WI38 (cell line): Measurements from ENCODE around the gene ARMCX6.
"Not testable (repeated sequence)": the region's sequence is repeated elsewhere in the genome, so short reads cannot be mapped to it uniquely, and the experiment has no call there.

Source experiments
- H3K4me3 ChIP-seq: 2 replicates; pipeline ENCODE4 v1.5.1; 2011; ENCODE audit warnings: low read depth, mild to moderate bottlenecking, control low read depth, low read length
- TF ChIP-seq, protein P1 (sequence below): IDR thresholded peaks from 2 replicates; pipeline ENCODE4 v1.5.1; 2012; ENCODE audit warnings: low read depth, mild to moderate bottlenecking, control low read depth, low read length

Gene ARMCX6

DNA sequence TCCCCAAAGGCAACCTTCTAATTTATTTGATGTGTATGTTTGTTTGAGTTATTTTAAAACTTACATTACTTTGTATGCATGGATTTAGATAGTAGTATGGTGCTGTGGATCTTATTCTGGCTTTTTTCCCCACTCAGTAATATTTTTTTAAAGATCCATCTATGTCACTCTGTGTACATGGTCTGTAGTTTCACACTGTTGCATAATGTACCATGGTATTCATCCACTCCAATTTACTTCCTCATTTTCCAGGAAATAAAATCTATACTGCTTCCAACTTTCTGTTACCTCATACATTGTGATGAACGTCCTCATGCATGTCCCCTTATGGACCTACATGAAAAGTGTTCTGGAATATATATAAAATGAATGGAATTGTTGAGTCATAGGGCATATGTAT lies 24.3 kb upstream of the ARMCX6 start:
- H3K4me3 ChIP-seq: no peak overlapping the region
- TF ChIP-seq, protein P1, sequence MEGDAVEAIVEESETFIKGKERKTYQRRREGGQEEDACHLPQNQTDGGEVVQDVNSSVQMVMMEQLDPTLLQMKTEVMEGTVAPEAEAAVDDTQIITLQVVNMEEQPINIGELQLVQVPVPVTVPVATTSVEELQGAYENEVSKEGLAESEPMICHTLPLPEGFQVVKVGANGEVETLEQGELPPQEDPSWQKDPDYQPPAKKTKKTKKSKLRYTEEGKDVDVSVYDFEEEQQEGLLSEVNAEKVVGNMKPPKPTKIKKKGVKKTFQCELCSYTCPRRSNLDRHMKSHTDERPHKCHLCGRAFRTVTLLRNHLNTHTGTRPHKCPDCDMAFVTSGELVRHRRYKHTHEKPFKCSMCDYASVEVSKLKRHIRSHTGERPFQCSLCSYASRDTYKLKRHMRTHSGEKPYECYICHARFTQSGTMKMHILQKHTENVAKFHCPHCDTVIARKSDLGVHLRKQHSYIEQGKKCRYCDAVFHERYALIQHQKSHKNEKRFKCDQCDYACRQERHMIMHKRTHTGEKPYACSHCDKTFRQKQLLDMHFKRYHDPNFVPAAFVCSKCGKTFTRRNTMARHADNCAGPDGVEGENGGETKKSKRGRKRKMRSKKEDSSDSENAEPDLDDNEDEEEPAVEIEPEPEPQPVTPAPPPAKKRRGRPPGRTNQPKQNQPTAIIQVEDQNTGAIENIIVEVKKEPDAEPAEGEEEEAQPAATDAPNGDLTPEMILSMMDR: no peak

DNA sequence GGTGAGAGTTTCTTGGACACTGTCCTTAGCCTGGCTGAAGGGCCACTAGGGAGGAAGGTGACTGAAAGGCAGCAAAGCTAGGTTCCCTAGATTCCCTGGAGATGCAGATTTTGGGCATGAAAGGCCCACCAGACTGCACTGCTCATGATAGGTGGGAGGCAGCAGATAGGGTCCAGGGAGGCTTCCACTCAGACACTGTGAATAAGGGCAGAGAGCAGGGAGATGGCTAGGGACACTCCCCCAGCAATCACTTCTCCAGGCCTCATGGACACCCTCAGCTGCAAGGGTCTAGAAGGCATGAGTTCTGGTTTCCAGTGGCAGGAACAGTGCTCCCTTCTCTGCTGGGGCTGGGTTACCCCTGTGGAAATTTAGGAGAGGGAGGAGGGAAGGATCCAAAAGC lies 21.8 kb upstream of the ARMCX6 start:
- H3K4me3 ChIP-seq: no peak overlapping the region
- TF ChIP-seq, protein P1: no peak

DNA sequence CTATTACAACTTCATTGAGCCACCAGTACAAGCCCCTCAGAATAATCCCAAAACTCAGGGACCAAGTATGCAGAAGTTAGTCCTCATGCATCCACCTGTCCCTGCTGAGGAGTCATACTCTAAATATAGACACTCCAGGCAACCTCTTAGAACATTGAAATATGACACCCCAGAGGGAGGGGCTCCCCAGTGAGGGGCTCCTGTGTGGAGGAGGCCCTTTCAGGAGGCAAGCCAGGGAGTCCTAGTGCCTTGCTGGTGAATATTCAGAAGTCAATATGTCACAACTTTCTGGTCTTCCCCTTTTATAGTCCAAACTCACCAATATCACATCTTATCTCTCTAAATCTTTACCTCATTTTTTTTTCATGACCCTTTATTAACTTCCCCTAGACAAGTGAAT lies 1.6 kb upstream of the ARMCX6 start:
- TF ChIP-seq, protein P1: no peak
- H3K4me3 ChIP-seq: no peak overlapping the region

DNA sequence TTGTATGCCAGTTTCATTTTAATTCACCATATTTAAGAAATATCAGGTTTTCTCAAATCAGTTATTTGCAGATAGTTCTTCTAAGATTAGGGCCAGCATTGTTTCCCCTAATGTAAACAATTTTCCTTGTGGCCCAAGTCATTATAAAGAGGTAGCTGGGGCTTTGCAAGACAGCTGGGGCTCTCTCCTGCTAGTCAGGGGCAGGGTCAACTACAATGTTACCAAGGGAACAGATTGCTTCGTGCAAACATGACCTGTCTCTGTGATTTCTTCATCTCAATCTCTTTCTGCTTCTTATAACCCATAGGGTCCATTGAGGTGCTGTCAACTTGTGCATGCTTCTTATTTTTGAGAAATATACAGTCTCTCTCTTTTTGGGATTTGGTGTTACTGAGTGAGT lies 12.1 kb downstream of the ARMCX6 start:
- H3K4me3 ChIP-seq: no peak overlapping the region
- TF ChIP-seq, protein P1: no peak

DNA sequence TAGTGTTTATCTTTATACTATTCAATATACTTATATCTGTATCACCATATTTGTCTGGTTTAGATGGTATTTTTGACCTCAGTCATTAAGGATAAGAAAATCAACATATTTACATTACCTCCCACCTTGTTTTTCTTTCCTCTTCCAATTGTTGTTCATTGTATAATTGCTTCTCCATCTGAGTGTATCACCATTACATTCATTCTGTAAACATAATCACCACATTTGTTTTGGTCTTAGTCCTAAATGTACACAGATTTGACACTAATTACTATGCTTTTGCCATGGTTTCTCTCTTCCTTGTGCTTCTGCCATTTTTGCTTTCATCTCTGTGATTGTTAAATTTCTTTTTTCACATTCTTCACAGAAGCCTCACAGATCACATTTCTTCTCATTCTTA lies 12.7 kb downstream of the ARMCX6 start:
- no peak overlapping the region for H3K4me3 ChIP-seq
- TF ChIP-seq, protein P1: no peak

DNA sequence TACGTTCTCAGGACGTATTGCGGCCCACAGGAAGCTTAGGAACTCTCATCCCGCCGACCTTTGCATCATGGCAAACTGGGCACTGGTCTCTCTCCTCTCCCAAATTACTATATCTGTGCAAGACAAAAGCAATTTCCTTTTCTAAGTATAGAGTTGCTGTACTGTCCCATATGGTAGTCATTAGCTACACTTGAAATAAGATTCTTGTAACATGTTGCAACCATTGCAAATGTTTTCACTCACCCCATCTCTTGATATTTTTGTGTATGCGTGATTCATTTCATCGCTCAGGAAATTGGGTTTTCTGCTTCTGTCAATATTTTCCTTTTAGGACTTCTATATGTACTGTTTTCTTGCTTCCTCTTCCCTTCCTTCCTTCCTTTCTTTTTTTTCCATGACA lies 15.7 kb downstream of the ARMCX6 start:
- TF ChIP-seq, protein P1: no peak
- no peak overlapping the region for H3K4me3 ChIP-seq

DNA sequence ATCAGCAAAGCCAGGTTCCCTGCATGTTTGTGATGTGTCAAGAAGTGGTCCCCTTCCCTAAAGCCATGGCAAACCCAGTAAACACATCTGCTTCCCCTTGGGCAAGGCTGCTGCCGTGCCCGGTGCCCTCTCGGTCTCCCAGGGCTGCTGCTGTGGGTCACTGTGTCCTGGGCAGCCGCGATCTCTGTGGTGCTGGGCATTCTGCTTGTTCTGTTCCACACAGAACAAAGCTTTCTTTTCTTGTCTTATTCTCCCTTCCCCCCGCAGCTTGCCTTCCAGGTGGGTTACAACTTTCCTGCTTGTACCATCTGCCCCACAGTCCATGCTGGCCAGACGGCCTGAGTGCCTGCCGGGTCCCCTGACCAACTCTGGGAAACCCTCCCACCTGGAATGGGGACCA lies 18.2 kb downstream of the ARMCX6 start:
- H3K4me3 ChIP-seq: not testable (repeated sequence)

DNA sequence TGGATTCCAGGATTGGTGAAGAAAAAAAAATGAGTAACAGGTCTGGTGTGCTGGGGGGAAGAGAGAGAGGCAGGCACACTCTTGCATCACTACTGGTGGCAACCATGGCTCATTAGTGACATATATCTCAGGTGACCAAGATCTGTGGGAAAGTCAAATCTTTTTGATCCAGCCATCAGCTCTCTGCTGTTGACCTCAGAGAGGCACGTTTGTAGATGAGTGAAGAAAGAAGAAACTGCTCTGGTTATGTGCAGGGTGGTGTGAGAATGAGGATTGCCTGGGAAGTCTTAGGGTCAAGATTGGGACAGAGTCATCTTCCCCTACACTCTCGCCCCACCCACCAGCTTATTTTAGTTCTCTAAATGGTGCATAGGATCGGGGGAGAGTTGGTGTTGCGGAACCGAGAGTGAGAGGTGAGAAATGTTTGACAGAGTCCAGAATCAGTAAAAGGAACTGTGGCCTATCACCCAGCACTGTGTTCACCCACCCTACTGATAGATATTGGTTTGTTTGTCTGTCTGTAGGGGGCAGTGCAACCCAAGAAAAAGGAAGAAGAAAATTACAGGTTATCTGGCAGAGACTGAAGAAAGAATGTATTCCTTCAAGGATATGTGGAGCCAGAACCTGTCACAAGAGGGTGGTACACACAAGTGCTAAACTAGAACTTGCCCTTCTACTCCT lies 21.9 kb downstream of the ARMCX6 start:
- TF ChIP-seq, protein P1: 0 out of 2 replicates have a peak, but pooled peaks have one; percentile 31

More for the DNA sequence above, 21.9 kb downstream of the ARMCX6 start:
- H3K4me3 ChIP-seq: no peak overlapping the region
